Neural progenitor cell (in vitro differentiated cells): ENCODE data around the gene KLHL30. TPM values are rescaled to one million over a fixed set of nuclear protein-coding genes. Genes with fewer than 3 reads are reported as not detected.

ENCODE experiments used
- DNase-seq: peaks from one replicate; pipeline ENCODE4 v3.0.0-alpha.2; 2016; ENCODE audit warnings: low spot score
- H2AFZ ChIP-seq: fragments of 200-600 bp; sonication (generic); replicated peaks from 2 replicates; pipeline ENCODE4 v1.6.1; 2016; ENCODE audit warnings: antibody characterized with exemption
- H3F3A ChIP-seq: fragments of 200-600 bp; sonication (generic); 2 replicates; pipeline ENCODE4 v1.6.1; 2016; ENCODE audit warnings: antibody characterized with exemption, low read depth
- H3K27ac ChIP-seq: fragments of 200-600 bp; sonication (generic); 2 replicates; pipeline ENCODE4 v1.5.1; 2016; ENCODE audit warnings: mild to moderate bottlenecking
- H3K27me3 ChIP-seq: fragments of 200-600 bp; sonication (generic); 2 replicates; pipeline ENCODE4 v1.6.1; 2016; ENCODE audit warnings: mild to moderate bottlenecking, moderate library complexity
- H3K36me3 ChIP-seq: fragments of 200-600 bp; sonication (generic); 2 replicates; pipeline ENCODE4 v1.5.1; 2016
- H3K4me1 ChIP-seq: fragments of 200-600 bp; sonication (generic); 2 replicates; pipeline ENCODE4 v1.6.1; 2016; ENCODE audit warnings: mixed run types
- H3K4me2 ChIP-seq: fragments of 200-600 bp; sonication (generic); 2 replicates; pipeline ENCODE4 v1.6.1; 2016
- H3K4me3 ChIP-seq: fragments of 200-600 bp; sonication (generic); 2 replicates; pipeline ENCODE4 v1.5.1; 2016
- H3K79me2 ChIP-seq: fragments of 200-600 bp; sonication (generic); 2 replicates; pipeline ENCODE4 v1.6.1; 2016; ENCODE audit warnings: low read depth
- H3K9ac ChIP-seq: fragments of 200-600 bp; sonication (generic); 2 replicates; pipeline ENCODE4 v1.6.1; 2016
- H3K9me3 ChIP-seq: fragments of 200-600 bp; sonication (generic); 2 replicates; pipeline ENCODE4 v1.5.1; 2016; ENCODE audit warnings: low read depth
- H4K20me1 ChIP-seq: fragments of 200-600 bp; sonication (generic); 2 replicates; pipeline ENCODE4 v1.6.1; 2016; ENCODE audit warnings: low read depth
- H3K27ac Mint-ChIP-seq: 3 replicates; pipeline ENCODE4 v1.8.0; 2021; ENCODE audit warnings: mixed read lengths
- H3K27me3 Mint-ChIP-seq: 2 replicates; pipeline ENCODE4 v1.8.0; 2022; ENCODE audit warnings: low read depth, mild to moderate bottlenecking, inconsistent platforms, moderate library complexity, mixed read lengths; ENCODE audit not compliant: insufficient read depth
- H3K36me3 Mint-ChIP-seq: 3 replicates; pipeline ENCODE4 v1.8.0; 2021; ENCODE audit warnings: mixed read lengths
- H3K4me1 Mint-ChIP-seq: 3 replicates; pipeline ENCODE4 v1.8.0; 2021; ENCODE audit warnings: mixed read lengths
- H3K4me3 Mint-ChIP-seq: 3 replicates; pipeline ENCODE4 v1.8.0; 2021; ENCODE audit warnings: mild to moderate bottlenecking, moderate library complexity, mixed read lengths
- H3K9me3 Mint-ChIP-seq: 3 replicates; pipeline ENCODE4 v1.8.0; 2020; ENCODE audit warnings: mixed read lengths
- EZH2 ChIP-seq: fragments of 200-600 bp; sonication (generic); IDR thresholded peaks from 2 replicates; pipeline ENCODE4 v1.6.1; 2017; ENCODE audit warnings: antibody characterized with exemption, mild to moderate bottlenecking, moderate library complexity
- EZH2phosphoT487 ChIP-seq: fragments of 200-600 bp; sonication (generic); IDR thresholded peaks from 2 replicates; pipeline ENCODE4 v1.6.1; 2017; ENCODE audit warnings: antibody characterized with exemption
- total RNA-seq: library from RNA; depleted of rRNA; stranded (reverse); fragments of >200 nt; gene quantifications from 2 replicates; pipeline ENCODE4 v1.2.3, GENCODE V29; 2015; ENCODE audit warnings: low replicate concordance
- TF ChIP-seq, protein P1 (sequence below): fragments of 200-600 bp; sonication (generic); IDR thresholded peaks from 2 replicates; pipeline ENCODE4 v1.5.1; 2017; ENCODE audit warnings: antibody characterized with exemption, mild to moderate bottlenecking

Gene KLHL30
- total RNA-seq, 1 donor from 2014 or later, result not detected

GRCh38 chr2:238166391-238167343, 28.2 kb downstream of the KLHL30 start:
- Mint-ChIP-seq H3K9me3 (peaks cover 3% of the 10 kb centered on the region), H3K36me3 (peaks cover 12% of the 10 kb centered on the region)
- no peak overlapping the region for H3K4me2 ChIP-seq

DNA sequence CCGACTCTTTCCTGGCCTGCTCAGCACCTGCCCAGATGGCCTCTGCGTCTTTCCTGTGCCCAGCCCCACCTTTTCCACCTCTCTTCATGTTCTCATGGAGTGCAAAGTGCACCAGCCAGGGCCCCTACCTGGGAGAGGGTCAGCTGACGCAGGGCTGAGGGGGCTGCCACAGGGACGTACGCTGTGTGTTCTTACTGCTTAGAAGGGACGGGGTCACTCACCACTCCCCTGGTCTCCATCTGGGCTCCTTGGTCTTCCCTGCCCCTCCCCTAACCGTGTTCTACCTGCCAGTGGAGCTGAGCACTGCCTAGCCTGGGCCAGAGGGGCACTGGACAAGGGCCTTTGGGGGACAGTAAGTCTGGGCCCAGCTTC, 28.9 kb downstream of the KLHL30 start:
- Histone ChIP-seq H3K4me2 (no peak overlapping the region), H2AFZ (no peak overlapping the region), H3K4me3 (no peak overlapping the region), H3K9ac (no peak overlapping the region), H3K36me3 (no peaks in the 10 kb centered on the region), H3K79me2 (no peaks in the 10 kb centered on the region), H3K27me3 (peaks cover 39% of the 10 kb centered on the region), H3K9me3 (no peaks in the 10 kb centered on the region), H4K20me1 (peaks cover 15% of the 10 kb centered on the region), H3K4me1 (no peaks in the 10 kb centered on the region), H3F3A (no peaks in the 10 kb centered on the region), H3K27ac (no peak overlapping the region)
- Mint-ChIP-seq H3K27ac (no peak overlapping the region), H3K4me3 (no peak overlapping the region), H3K4me1 (peaks cover 3% of the 10 kb centered on the region), H3K9me3 (peaks cover 3% of the 10 kb centered on the region), H3K36me3 (peaks cover 13% of the 10 kb centered on the region), H3K27me3 (peaks cover 18% of the 10 kb centered on the region)
- TF ChIP-seq, protein P1, sequence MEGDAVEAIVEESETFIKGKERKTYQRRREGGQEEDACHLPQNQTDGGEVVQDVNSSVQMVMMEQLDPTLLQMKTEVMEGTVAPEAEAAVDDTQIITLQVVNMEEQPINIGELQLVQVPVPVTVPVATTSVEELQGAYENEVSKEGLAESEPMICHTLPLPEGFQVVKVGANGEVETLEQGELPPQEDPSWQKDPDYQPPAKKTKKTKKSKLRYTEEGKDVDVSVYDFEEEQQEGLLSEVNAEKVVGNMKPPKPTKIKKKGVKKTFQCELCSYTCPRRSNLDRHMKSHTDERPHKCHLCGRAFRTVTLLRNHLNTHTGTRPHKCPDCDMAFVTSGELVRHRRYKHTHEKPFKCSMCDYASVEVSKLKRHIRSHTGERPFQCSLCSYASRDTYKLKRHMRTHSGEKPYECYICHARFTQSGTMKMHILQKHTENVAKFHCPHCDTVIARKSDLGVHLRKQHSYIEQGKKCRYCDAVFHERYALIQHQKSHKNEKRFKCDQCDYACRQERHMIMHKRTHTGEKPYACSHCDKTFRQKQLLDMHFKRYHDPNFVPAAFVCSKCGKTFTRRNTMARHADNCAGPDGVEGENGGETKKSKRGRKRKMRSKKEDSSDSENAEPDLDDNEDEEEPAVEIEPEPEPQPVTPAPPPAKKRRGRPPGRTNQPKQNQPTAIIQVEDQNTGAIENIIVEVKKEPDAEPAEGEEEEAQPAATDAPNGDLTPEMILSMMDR, result no peak
- TF ChIP-seq EZH2, result no peak
- no peak for TF ChIP-seq EZH2phosphoT487
- no peak for DNase-seq

More at GRCh38 chr2:238166391-238167343, 28.2 kb downstream of the KLHL30 start:
- H3K27ac Mint-ChIP-seq, result no peak overlapping the region
- no peak for DNase-seq
- peaks cover 19% of the 10 kb centered on the region for H3K27me3 Mint-ChIP-seq
- Histone ChIP-seq H3K36me3 (no peaks in the 10 kb centered on the region), H2AFZ (no peak overlapping the region), H3K9ac (no peak overlapping the region), H3F3A (no peaks in the 10 kb centered on the region), H3K27me3 (peaks cover 45% of the 10 kb centered on the region), H3K4me3 (no peak overlapping the region), H3K27ac (no peak overlapping the region), H3K4me1 (no peaks in the 10 kb centered on the region), H3K79me2 (no peaks in the 10 kb centered on the region), H3K9me3 (no peaks in the 10 kb centered on the region), H4K20me1 (peaks cover 15% of the 10 kb centered on the region)
- TF ChIP-seq EZH2, result no peak
- TF ChIP-seq, protein P1, result no peak
- TF ChIP-seq EZH2phosphoT487, result no peak
- H3K4me1 Mint-ChIP-seq, result peaks cover 3% of the 10 kb centered on the region
- H3K4me3 Mint-ChIP-seq, result no peak overlapping the region

DNA sequence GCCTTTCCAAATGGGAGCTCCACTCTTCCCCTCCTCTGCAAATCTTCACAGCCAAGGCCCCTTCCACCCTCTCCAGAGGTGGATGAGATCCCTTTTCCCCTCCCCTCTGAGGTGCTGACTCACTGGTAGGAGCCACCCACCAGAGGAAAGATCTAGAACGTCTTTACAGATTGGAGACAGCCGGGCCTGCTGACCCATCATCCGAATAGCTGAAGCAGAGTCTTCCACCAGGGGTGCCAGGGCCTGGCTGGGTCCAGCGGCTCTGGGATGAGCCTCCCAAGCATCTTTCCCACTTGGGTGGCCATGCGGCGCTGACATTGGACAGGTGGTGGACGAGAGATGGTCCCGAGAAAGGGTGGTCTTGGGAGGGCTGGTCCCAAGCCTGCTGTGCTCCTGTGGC, 29.3 kb downstream of the KLHL30 start:
- Histone ChIP-seq H3F3A (no peaks in the 10 kb centered on the region), H3K9ac (no peak overlapping the region), H3K4me3 (no peak overlapping the region), H3K4me2 (no peak overlapping the region), H3K27me3 (peaks cover 34% of the 10 kb centered on the region), H2AFZ (no peak overlapping the region), H4K20me1 (peaks cover 12% of the 10 kb centered on the region), H3K36me3 (no peaks in the 10 kb centered on the region), H3K4me1 (no peaks in the 10 kb centered on the region), H3K79me2 (no peaks in the 10 kb centered on the region), H3K9me3 (no peaks in the 10 kb centered on the region), H3K27ac (no peak overlapping the region)
- peaks cover 3% of the 10 kb centered on the region for H3K9me3 Mint-ChIP-seq
- H3K27me3 Mint-ChIP-seq, result peaks cover 15% of the 10 kb centered on the region
- H3K27ac Mint-ChIP-seq, result no peak overlapping the region
- no peak for DNase-seq
- peaks cover 15% of the 10 kb centered on the region for H3K36me3 Mint-ChIP-seq
- TF ChIP-seq EZH2phosphoT487 (no peak), EZH2 (no peak)
- TF ChIP-seq, protein P1, result no peak
- no peak overlapping the region for H3K4me3 Mint-ChIP-seq
- peaks cover 3% of the 10 kb centered on the region for H3K4me1 Mint-ChIP-seq
